CD8-positive, alpha-beta memory T cell (primary cell): ENCODE results near the gene PTGFRN. TPM values are rescaled to one million over a fixed set of nuclear protein-coding genes. Genes with fewer than 3 reads are reported as not detected.

Experiments used
- CTCF ChIA-PET: fragments of 350-600 bp; sonication (Branson Sonifier 250); formaldehyde crosslinking; loops from one replicate; lab custom pipeline; 2021; ENCODE audit warnings: antibody characterized with exemption; lab: Charles Lee
- POLR2A ChIA-PET: fragments of 350-600 bp; sonication (Branson Sonifier 250); formaldehyde crosslinking; loops from one replicate; lab custom pipeline; 2021; ENCODE audit warnings: antibody characterized with exemption; lab: Charles Lee
- DNase-seq, 5 donors: peaks; one replicate each; pipeline versions ENCODE4 v3.0.0 to v3.0.0-alpha.2; 2020 to 2022; ENCODE audit warnings: mixed read lengths in 1 of 5
- H3K27ac ChIP-seq: one replicate; pipeline ENCODE4 v1.7.0; 2013; ENCODE audit warnings: low read depth, mild to moderate bottlenecking, low read length, moderate library complexity
- H3K27me3 ChIP-seq: 2 replicates; pipeline ENCODE4 v1.7.0; 2013; ENCODE audit warnings: low read length, mild to moderate bottlenecking; ENCODE audit not compliant: insufficient read depth, poor library complexity, severe bottlenecking
- H3K36me3 ChIP-seq: 2 replicates; pipeline ENCODE4 v1.7.0; 2013; ENCODE audit warnings: mild to moderate bottlenecking, low read length, moderate library complexity; ENCODE audit not compliant: insufficient read depth
- H3K4me1 ChIP-seq: 2 replicates; pipeline ENCODE4 v1.7.0; 2013; ENCODE audit warnings: mild to moderate bottlenecking, low read length, moderate library complexity; ENCODE audit not compliant: insufficient read depth
- H3K4me3 ChIP-seq: 2 replicates; pipeline ENCODE4 v1.7.0; 2013; ENCODE audit warnings: mild to moderate bottlenecking, low read length
- H3K9me3 ChIP-seq: 2 replicates; pipeline ENCODE4 v1.7.0; 2013; ENCODE audit warnings: mild to moderate bottlenecking, low read length
- H3K27ac Mint-ChIP-seq, 8 donors: one replicate each; pipeline ENCODE4 v1.8.0; 2020 to 2021; ENCODE audit warnings: mixed read lengths in 8 of 8, mild to moderate bottlenecking in 6 of 8, inconsistent platforms in 3 of 8, moderate library complexity in 3 of 8
- H3K27me3 Mint-ChIP-seq, 2 donors: one replicate each; pipeline ENCODE4 v1.8.0; 2020 to 2021; ENCODE audit warnings: mixed read lengths in 2 of 2, mild to moderate bottlenecking in 1 of 2, moderate library complexity in 1 of 2
- H3K36me3 Mint-ChIP-seq, 3 donors: one replicate each; pipeline ENCODE4 v1.8.0; 2020 to 2021; ENCODE audit warnings: mixed read lengths in 3 of 3, inconsistent platforms in 1 of 3, mild to moderate bottlenecking in 1 of 3
- H3K4me1 Mint-ChIP-seq, 3 donors: one replicate each; pipeline ENCODE4 v1.8.0; 2020 to 2021; ENCODE audit warnings: mixed read lengths in 3 of 3, inconsistent platforms in 1 of 3, mild to moderate bottlenecking in 1 of 3
- H3K4me3 Mint-ChIP-seq, 7 donors: one replicate each; pipeline ENCODE4 v1.8.0; 2020 to 2021; ENCODE audit warnings: mixed read lengths in 7 of 7, mild to moderate bottlenecking in 6 of 7, moderate library complexity in 4 of 7, inconsistent platforms in 2 of 7
- H3K9me3 Mint-ChIP-seq, 5 donors: one replicate each; pipeline ENCODE4 v1.8.0; 2020 to 2022; ENCODE audit warnings: mixed read lengths in 5 of 5, mild to moderate bottlenecking in 3 of 5, moderate library complexity in 2 of 5, inconsistent platforms in 1 of 5
- polyA plus RNA-seq: library from polyadenylated mRNA; unstranded; fragments of 300-500 nt; fragmentation: Illumina TruSeq; gene quantifications from one replicate; pipeline ENCODE4 v1.2.3, GENCODE V29; 2021
- total RNA-seq, 2 experiments: library from RNA; stranded (reverse); gene quantifications; one replicate each; pipeline ENCODE4 v1.2.3, GENCODE V29; 2021

Gene PTGFRN
- total and polyA plus RNA-seq, 3 experiments from 2014 or later, result 0.39 to 6.5 (median 6.1) TPM

DNA sequence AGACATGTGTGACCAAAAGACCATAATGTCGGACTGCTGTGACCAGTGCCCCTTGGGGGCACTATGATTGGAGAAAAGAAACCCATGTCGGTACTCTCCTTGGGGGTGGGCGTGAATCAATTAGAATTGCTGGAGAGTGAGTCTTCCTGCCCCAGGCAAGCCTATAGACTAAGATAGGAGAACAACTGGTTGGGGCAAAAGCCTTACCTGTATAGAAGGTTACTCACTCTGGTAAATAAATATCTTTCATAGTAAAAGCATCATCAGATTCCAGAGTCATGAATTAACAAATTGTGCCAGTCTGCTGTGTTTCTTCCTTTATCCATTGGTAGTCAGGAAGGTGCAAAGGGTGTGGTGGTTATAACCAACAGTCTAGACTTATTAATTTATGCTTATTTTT is 2.9 kb upstream of the PTGFRN start:
- CTCF ChIA-PET, result no interaction called here
- no peak for DNase-seq
- Mint-ChIP-seq H3K4me1 (peaks cover 1 to 5% (median 4%) of the 10 kb centered on the region in 3 donors), H3K27me3 (peaks cover 2 to 12% of the 10 kb centered on the region in 2 donors), H3K27ac (no peak overlapping the region), H3K36me3 (no peaks in the 10 kb centered on the region), H3K4me3 (peak overlapping the region in 1 of 7 donors; percentile 19), H3K9me3 (no peaks in the 10 kb centered on the region)
- H3K36me3 ChIP-seq, result no peaks in the 10 kb centered on the region
- no peak overlapping the region for H3K4me3 ChIP-seq
- H3K27me3 ChIP-seq, result no peaks in the 10 kb centered on the region
- H3K4me1 ChIP-seq, result no peaks in the 10 kb centered on the region
- POLR2A ChIA-PET, result no interaction called here
- H3K9me3 ChIP-seq, result no peaks in the 10 kb centered on the region
- no peak overlapping the region for H3K27ac ChIP-seq

DNA sequence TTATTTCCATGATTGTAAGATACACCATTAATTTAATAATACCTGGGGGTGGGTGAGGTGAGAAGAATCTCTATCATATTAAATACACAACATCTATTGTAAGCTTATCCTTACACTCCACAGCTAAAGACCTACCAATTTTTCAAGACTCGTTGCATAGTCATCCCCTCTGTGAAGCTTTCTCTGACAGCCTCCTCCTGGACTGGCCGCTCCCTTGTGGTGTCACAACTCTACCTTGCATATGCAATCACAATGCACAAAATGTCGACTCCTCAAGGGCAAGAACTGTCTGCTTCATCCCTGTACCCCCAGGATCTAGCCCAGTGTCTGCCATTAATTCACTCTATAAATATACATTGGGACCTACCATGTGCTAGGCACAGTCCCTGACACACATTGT is 2.4 kb upstream of the PTGFRN start:
- H3K27me3 Mint-ChIP-seq, result peaks cover 2 to 10% of the 10 kb centered on the region in 2 donors
- H3K27ac Mint-ChIP-seq, result no peak overlapping the region
- H3K36me3 Mint-ChIP-seq, result no peaks in the 10 kb centered on the region
- no peak overlapping the region for H3K4me3 ChIP-seq
- POLR2A ChIA-PET, result no interaction called here
- H3K4me1 ChIP-seq, result no peaks in the 10 kb centered on the region
- H3K36me3 ChIP-seq, result no peaks in the 10 kb centered on the region
- H3K9me3 Mint-ChIP-seq, result no peaks in the 10 kb centered on the region
- no peaks in the 10 kb centered on the region for H3K9me3 ChIP-seq
- peak overlapping the region in 1 of 7 donors; percentile 87 for H3K4me3 Mint-ChIP-seq
- CTCF ChIA-PET, result no interaction called here
- DNase-seq, result no peak
- H3K27me3 ChIP-seq, result no peaks in the 10 kb centered on the region
- H3K27ac ChIP-seq, result no peak overlapping the region
- peaks cover 1 to 5% (median 4%) of the 10 kb centered on the region in 3 donors for H3K4me1 Mint-ChIP-seq

DNA sequence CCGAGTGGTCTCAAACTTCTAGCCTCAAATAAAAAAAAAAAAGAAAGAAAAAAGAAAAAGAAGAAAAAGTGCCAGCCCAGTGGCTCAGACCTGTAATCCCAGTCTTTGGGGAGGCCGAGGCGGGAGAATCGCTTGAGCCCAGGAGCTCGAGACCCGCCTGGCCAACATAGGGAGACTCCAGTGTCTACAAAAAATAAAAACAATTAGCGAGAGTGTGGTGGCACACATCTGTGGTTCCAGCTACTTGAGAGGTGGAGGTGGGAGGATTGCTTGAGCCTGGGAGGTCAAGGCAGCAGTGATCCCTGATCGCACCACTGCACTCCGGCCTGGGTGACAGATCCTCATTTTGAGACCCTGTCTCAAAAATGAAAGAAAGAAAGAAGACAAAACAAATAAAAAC is 1.4 kb upstream of the PTGFRN start:
- Mint-ChIP-seq H3K4me3 (peak overlapping the region in 4 of 7 donors; percentile 3 to 87 (median 50)), H3K27ac (no peak overlapping the region), H3K9me3 (no peaks in the 10 kb centered on the region), H3K4me1 (peaks cover 1 to 5% (median 4%) of the 10 kb centered on the region in 3 donors), H3K36me3 (no peaks in the 10 kb centered on the region), H3K27me3 (peaks cover 2 to 10% of the 10 kb centered on the region in 2 donors)
- DNase-seq, result no peak
- ChIA-PET POLR2A (no interaction called here), CTCF (no interaction called here)
- no peaks in the 10 kb centered on the region for H3K27me3 ChIP-seq
- H3K36me3 ChIP-seq, result no peaks in the 10 kb centered on the region
- no peak overlapping the region for H3K27ac ChIP-seq
- no peaks in the 10 kb centered on the region for H3K4me1 ChIP-seq
- no peaks in the 10 kb centered on the region for H3K9me3 ChIP-seq
- no peak overlapping the region for H3K4me3 ChIP-seq

DNA sequence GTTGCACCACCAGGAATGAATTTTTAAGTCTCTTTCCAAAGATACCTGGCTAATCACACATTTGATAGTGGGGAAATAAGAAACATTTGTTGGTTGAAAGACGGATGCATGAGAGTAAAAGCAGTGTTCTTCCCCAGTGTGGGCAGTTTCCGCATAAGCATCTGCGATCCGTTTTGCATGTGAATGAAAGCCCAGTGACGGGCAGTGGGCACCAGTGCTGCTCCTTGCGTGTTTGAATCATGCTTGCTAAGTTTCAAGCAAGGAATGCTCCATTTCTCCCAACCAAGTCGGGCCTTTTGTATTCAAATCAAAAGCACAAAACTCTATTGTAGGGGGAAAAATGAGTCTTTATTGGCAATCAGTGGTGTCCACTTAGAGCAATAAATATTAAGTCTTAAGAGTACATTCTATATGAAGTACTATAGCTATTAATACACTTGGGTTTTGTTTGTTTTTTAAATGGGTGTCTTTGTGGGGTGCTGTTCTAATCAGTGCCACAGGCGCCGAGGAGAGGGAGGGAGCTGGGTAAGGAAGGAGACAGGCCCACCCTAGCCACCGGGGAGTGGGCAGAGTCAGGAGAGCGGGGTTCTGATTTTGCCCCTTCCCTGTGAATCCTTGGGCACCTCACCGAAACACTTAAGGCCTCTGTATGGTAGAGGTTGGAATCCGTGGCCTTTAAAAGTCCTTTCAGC is 750 bp upstream of the PTGFRN start:
- ChIA-PET POLR2A (no interaction called here), CTCF (interaction anchor here (1.3 kb wide), 1 partner anchor 26 kb away, joined by 5 read pairs; no protein-coding TSS in a partner anchor)
- Mint-ChIP-seq H3K27ac (peak overlapping the region in 3 of 8 donors; percentile 30 to 58 (median 35)), H3K4me1 (peaks cover 1 to 5% (median 4%) of the 10 kb centered on the region in 3 donors), H3K4me3 (peak overlapping the region; percentile 72 to 87 (median 79)), H3K36me3 (no peaks in the 10 kb centered on the region), H3K27me3 (peaks cover 2 to 10% of the 10 kb centered on the region in 2 donors), H3K9me3 (no peaks in the 10 kb centered on the region)
- H3K27me3 ChIP-seq, result no peaks in the 10 kb centered on the region
- no peak overlapping the region for H3K27ac ChIP-seq
- no peak overlapping the region for H3K4me3 ChIP-seq
- H3K4me1 ChIP-seq, result no peaks in the 10 kb centered on the region
- no peaks in the 10 kb centered on the region for H3K9me3 ChIP-seq
- H3K36me3 ChIP-seq, result no peaks in the 10 kb centered on the region
- DNase-seq, result no peak

DNA sequence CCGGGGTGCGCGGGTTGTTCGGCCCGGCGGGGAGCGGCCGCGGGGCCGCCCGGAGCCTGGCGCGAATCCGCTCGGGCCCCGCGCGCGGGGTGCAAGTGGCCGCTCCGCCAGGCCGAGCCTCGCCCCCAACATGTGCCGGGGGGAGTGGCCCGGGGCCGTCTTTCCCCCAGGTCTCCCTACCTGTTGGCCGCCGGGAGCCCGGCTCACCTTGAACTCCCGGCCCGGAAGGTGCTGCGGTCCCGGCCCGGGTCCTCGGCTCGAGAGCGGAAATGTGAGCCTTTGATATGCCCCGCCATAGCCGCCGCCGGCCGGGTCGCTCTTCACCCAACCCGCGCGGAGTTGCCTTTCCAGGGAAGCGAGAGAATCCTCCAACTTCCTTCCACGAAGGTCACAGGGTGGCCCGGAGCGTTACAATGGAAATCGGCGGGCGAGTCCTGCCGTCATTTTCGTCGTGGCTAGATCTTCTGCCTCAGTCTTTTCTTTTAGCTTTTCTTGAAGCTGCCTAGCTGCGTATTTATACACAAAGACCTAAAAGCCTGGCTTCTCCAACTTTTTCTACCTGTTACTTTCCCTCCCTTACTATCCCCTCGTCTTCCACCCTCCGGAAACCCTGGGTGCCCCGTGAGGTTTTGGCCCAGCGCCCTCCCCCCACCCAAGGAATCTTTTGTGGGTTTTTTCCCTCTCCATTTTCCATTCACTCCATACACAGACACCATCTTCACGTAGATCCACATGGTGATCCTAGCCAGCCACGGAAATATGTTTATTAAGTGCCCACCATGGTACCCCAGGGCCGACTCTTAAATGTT is 867 bp downstream of the PTGFRN start:
- H3K27me3 ChIP-seq, result no peaks in the 10 kb centered on the region
- H3K27ac ChIP-seq, result peak overlapping the region; percentile 25
- Mint-ChIP-seq H3K4me3 (no peak overlapping the region), H3K4me1 (peaks cover 4 to 5% (median 5%) of the 10 kb centered on the region in 3 donors), H3K36me3 (no peaks in the 10 kb centered on the region), H3K27ac (no peak overlapping the region), H3K9me3 (no peaks in the 10 kb centered on the region), H3K27me3 (peaks cover 2 to 17% of the 10 kb centered on the region in 2 donors)
- CTCF ChIA-PET, result interaction anchor here (1.2 kb wide), 1 partner anchor 25 kb away, joined by 3 read pairs; no protein-coding TSS in a partner anchor
- H3K9me3 ChIP-seq, result no peaks in the 10 kb centered on the region
- peak; percentile 22 to 50 (median 30) for DNase-seq
- peaks cover 11% of the 10 kb centered on the region for H3K4me1 ChIP-seq
- POLR2A ChIA-PET, result no interaction called here
- no peaks in the 10 kb centered on the region for H3K36me3 ChIP-seq
- peak overlapping the region; percentile 47 for H3K4me3 ChIP-seq

DNA sequence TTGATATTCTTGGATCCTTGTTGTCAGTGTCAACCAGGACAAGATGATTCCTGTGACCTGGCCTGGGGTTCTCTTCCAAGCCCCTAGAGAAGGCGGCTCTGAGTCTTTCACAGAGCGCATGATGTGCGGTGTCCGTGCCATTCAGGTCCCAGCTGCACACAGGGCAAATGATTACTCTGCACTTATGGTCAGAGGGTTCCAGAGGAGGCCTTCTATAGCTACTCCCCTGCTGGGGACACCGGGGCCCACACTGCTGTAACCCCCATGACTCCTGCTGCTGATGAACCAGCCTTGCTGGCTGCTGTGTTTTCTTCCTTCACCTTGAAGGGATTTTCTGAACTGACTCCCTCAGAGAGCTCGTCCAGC is 1.5 kb downstream of the PTGFRN start:
- Mint-ChIP-seq H3K27ac (no peak overlapping the region), H3K36me3 (no peaks in the 10 kb centered on the region), H3K4me3 (no peak overlapping the region), H3K27me3 (peaks cover 2 to 20% of the 10 kb centered on the region in 2 donors), H3K9me3 (no peaks in the 10 kb centered on the region), H3K4me1 (peaks cover 4 to 5% (median 5%) of the 10 kb centered on the region in 3 donors)
- CTCF ChIA-PET, result interaction anchor here (1.2 to 1.3 kb wide), 2 partner anchors 24 to 33 kb away, joined by 3 read pairs; no protein-coding TSS in a partner anchor
- no peaks in the 10 kb centered on the region for H3K27me3 ChIP-seq
- no peaks in the 10 kb centered on the region for H3K9me3 ChIP-seq
- peak overlapping the region; percentile 21 for H3K27ac ChIP-seq
- peaks cover 17% of the 10 kb centered on the region for H3K4me1 ChIP-seq
- no peak for DNase-seq
- H3K4me3 ChIP-seq, result peak overlapping the region; percentile 47
- H3K36me3 ChIP-seq, result no peaks in the 10 kb centered on the region
- POLR2A ChIA-PET, result no interaction called here

DNA sequence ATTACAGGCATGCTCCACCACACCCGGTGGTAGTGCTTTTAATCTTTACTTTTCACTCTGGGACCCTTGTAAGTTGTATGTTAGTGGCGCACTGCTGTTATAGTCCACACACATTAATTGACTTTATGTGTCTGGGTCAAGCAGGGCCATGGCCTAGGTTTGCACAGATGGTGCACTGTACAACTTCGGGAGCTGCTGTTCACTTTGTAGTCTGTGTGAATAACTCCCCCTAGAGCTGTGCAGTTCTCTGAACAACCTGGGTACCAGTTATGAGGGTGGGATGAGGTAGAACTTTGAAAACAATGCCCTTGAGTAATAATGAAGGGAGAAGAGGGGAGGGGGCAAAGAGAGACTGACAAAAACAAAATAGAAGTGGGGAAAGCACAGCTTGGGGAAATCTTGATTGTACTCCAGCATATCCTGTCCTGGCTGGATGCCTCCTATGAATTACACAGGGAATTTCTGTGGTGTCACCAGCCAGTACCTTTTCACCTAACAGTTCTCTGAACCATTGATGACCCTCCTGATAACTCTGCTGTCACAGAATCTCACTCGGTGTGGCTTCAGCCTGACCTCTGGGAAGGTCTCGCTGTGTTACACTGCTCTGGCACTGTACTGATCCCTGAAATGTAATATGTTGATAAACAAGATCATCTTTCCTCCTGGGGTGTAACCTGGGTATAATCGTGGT is 2.2 kb downstream of the PTGFRN start:
- Mint-ChIP-seq H3K4me1 (peaks cover 4 to 5% (median 5%) of the 10 kb centered on the region in 3 donors), H3K9me3 (no peaks in the 10 kb centered on the region), H3K36me3 (no peaks in the 10 kb centered on the region), H3K27ac (no peak overlapping the region), H3K4me3 (no peak overlapping the region), H3K27me3 (peaks cover 2 to 20% of the 10 kb centered on the region in 2 donors)
- DNase-seq, result no peak
- ChIA-PET POLR2A (no interaction called here), CTCF (interaction anchor here (1.2 to 1.3 kb wide), 2 partner anchors 23 to 32 kb away, joined by 3 read pairs; no protein-coding TSS in a partner anchor)
- no peaks in the 10 kb centered on the region for H3K27me3 ChIP-seq
- H3K4me3 ChIP-seq, result peak overlapping the region; percentile 21
- peak overlapping the region; percentile 21 for H3K27ac ChIP-seq
- H3K36me3 ChIP-seq, result no peaks in the 10 kb centered on the region
- H3K9me3 ChIP-seq, result no peaks in the 10 kb centered on the region
- H3K4me1 ChIP-seq, result peaks cover 19% of the 10 kb centered on the region
